Loucy (cell line): Measurements from ENCODE around the gene ARG2.

ENCODE experiments used
- H2AFZ ChIP-seq: fragments of 200-600 bp; sonication (generic); 2 replicates; pipeline ENCODE4 v1.6.0; 2016; ENCODE audit warnings: antibody characterized with exemption, mild to moderate bottlenecking, low read length, moderate library complexity
- H3F3A ChIP-seq: fragments of 200-600 bp; 2 replicates; pipeline ENCODE4 v1.6.0; 2016; ENCODE audit warnings: antibody characterized with exemption, low read depth, mild to moderate bottlenecking
- H3K27me3 ChIP-seq: fragments of 200-600 bp; sonication (generic); 2 replicates; pipeline ENCODE4 v1.6.1; 2014; ENCODE audit warnings: low read length, mild to moderate bottlenecking; ENCODE audit not compliant: insufficient read depth, poor library complexity, severe bottlenecking
- H3K36me3 ChIP-seq: fragments of 200-600 bp; sonication (generic); 2 replicates; pipeline ENCODE4 v1.6.1; 2016; ENCODE audit warnings: low read length; ENCODE audit not compliant: insufficient read depth
- H3K4me1 ChIP-seq: fragments of 200-600 bp; sonication (generic); 2 replicates; pipeline ENCODE4 v1.5.1; 2014; ENCODE audit warnings: low read length, mild to moderate bottlenecking; ENCODE audit not compliant: insufficient read depth, poor library complexity, severe bottlenecking
- H3K4me2 ChIP-seq: fragments of 200-600 bp; sonication (generic); 2 replicates; pipeline ENCODE4 v1.6.0; 2014; ENCODE audit warnings: antibody characterized with exemption, low read length, low read depth, mild to moderate bottlenecking; ENCODE audit not compliant: poor library complexity, severe bottlenecking
- H3K4me3 ChIP-seq: fragments of 200-600 bp; sonication (generic); 2 replicates; pipeline ENCODE4 v1.5.1; 2014; ENCODE audit warnings: low read length, mild to moderate bottlenecking, mixed read lengths; ENCODE audit not compliant: poor library complexity, severe bottlenecking
- H3K79me2 ChIP-seq: fragments of 200-600 bp; sonication (generic); 2 replicates; pipeline ENCODE4 v1.6.1; 2014; ENCODE audit warnings: low read length; ENCODE audit not compliant: insufficient read depth
- H3K9ac ChIP-seq: fragments of 200-600 bp; sonication (generic); 2 replicates; pipeline ENCODE4 v1.6.0; 2014; ENCODE audit warnings: mild to moderate bottlenecking, low read depth, low read length, moderate library complexity; ENCODE audit not compliant: poor library complexity, severe bottlenecking
- H3K9me2 ChIP-seq: fragments of 200-600 bp; sonication (generic); replicated peaks from 2 replicates; pipeline ENCODE4 v1.6.1; 2016; ENCODE audit warnings: low read depth, low read length, mixed read lengths
- H3K9me3 ChIP-seq: fragments of 200-600 bp; sonication (generic); 2 replicates; pipeline ENCODE4 v1.6.1; 2014; ENCODE audit warnings: mild to moderate bottlenecking, antibody characterized with exemption, low read length, low read depth; ENCODE audit not compliant: insufficient read depth
- H4K20me1 ChIP-seq: fragments of 200-600 bp; sonication (generic); 2 replicates; pipeline ENCODE4 v1.6.0; 2014; ENCODE audit warnings: antibody characterized with exemption, low read length, mild to moderate bottlenecking; ENCODE audit not compliant: insufficient read depth, poor library complexity, severe bottlenecking
- CTCF ChIP-seq: fragments of 200-600 bp; sonication (generic); conservative IDR thresholded peaks from 2 replicates; pipeline ENCODE4 v1.5.1; 2014; ENCODE audit warnings: mild to moderate bottlenecking, antibody characterized with exemption, low read length
- EZH2phosphoT487 ChIP-seq: fragments of 200-600 bp; IDR thresholded peaks from 2 replicates; pipeline ENCODE4 v1.6.1; 2018; ENCODE audit warnings: antibody characterized with exemption, mild to moderate bottlenecking, moderate library complexity, borderline replicate concordance

ARG2 gene

GRCh38 chr14:67574156-67574555, 45.6 kb upstream of the ARG2 start:
- TF ChIP-seq EZH2phosphoT487, result no peak
- TF ChIP-seq CTCF, result no peak
- Histone ChIP-seq H3K4me2 (no peak overlapping the region), H3K27me3 (no peaks in the 10 kb centered on the region), H3K79me2 (no peaks in the 10 kb centered on the region), H3K36me3 (no peaks in the 10 kb centered on the region), H3K4me1 (no peaks in the 10 kb centered on the region), H3K9me3 (no peaks in the 10 kb centered on the region), H2AFZ (no peak overlapping the region), H3K4me3 (no peak overlapping the region), H3K9ac (no peak overlapping the region), H3F3A (no peaks in the 10 kb centered on the region), H4K20me1 (no peaks in the 10 kb centered on the region), H3K9me2 (no peaks in the 10 kb centered on the region)

GRCh38 chr14:67574806-67575205, 44.9 kb upstream of the ARG2 start:
- H3K4me2 ChIP-seq, result no peak overlapping the region
- H3K4me1 ChIP-seq, result no peaks in the 10 kb centered on the region
- no peaks in the 10 kb centered on the region for H3K36me3 ChIP-seq
- no peaks in the 10 kb centered on the region for H3K9me3 ChIP-seq
- H3K79me2 ChIP-seq, result no peaks in the 10 kb centered on the region
- no peaks in the 10 kb centered on the region for H3K27me3 ChIP-seq
- H3K4me3 ChIP-seq, result no peak overlapping the region
- no peaks in the 10 kb centered on the region for H3F3A ChIP-seq
- H2AFZ ChIP-seq, result no peak overlapping the region
- no peak overlapping the region for H3K9ac ChIP-seq
- no peaks in the 10 kb centered on the region for H3K9me2 ChIP-seq
- TF ChIP-seq CTCF, result no peak
- no peak for TF ChIP-seq EZH2phosphoT487
- H4K20me1 ChIP-seq, result no peaks in the 10 kb centered on the region

- H2AFZ ChIP-seq, result no peak overlapping the region
- no peaks in the 10 kb centered on the region for H4K20me1 ChIP-seq
- no peaks in the 10 kb centered on the region for H3K36me3 ChIP-seq
- H3K4me2 ChIP-seq, result no peak overlapping the region
- H3K79me2 ChIP-seq, result no peaks in the 10 kb centered on the region
- H3F3A ChIP-seq, result no peaks in the 10 kb centered on the region
- no peaks in the 10 kb centered on the region for H3K27me3 ChIP-seq
- no peaks in the 10 kb centered on the region for H3K4me1 ChIP-seq
- H3K9me3 ChIP-seq, result no peaks in the 10 kb centered on the region
- TF ChIP-seq CTCF, result no peak
- TF ChIP-seq EZH2phosphoT487, result no peak
- H3K4me3 ChIP-seq, result no peak overlapping the region
- H3K9ac ChIP-seq, result no peak overlapping the region
- H3K9me2 ChIP-seq, result no peaks in the 10 kb centered on the region
Measured at GRCh38 chr14:67575684-67576083, 44.0 kb upstream of the ARG2 start.
